NCI-H446 (cell line): Measurements from ENCODE around the gene TTLL10.
"Not testable (repeated sequence)": the region's sequence is repeated elsewhere in the genome, so short reads cannot be mapped to it uniquely, and the experiment has no call there.

ENCODE experiments used
- DNase-seq, 2 experiments: peaks; one replicate each; lab custom pipeline; 2025; lab: John Stamatoyannopoulos, UW

TTLL10 gene

DNA sequence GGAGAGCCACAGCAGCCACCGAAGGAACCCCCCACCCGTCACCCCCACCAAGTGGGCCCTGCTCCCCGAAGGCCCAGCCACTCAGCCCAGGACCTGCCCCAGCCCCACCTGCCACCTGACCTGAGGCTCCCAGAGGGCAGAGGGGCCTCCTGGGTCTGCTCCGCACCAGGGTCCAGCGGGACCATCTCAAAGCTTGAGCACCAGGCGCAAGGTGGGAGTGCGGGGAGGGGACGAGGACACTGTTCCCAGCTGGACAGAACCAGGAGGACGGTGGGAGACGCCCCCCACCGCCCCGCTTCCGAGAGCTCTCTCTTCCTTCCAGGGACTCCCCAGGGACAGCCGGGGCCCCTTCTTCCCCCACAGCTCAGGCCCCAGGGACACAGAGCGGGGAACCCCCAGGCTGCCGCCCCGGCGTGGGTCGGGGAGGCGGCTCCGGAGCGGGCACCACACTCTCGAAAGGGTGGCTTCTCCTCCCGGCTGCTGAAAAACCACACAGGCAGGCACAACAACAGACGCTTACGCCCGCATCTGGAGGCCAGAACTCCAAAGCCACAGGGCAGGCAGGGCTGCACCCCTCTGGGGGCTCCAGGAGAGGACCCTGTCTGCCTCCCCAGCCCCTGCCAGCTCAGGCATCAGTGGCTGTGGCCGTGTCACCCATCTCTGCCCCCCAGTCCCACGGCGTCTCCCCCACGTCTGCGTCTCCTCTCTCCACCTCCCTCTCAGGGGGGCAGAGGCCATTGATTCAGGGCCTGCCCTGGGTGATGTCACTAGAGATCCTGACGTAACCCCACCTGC lies 1.9 kb upstream of the TTLL10 start:
- no peak for DNase-seq

DNA sequence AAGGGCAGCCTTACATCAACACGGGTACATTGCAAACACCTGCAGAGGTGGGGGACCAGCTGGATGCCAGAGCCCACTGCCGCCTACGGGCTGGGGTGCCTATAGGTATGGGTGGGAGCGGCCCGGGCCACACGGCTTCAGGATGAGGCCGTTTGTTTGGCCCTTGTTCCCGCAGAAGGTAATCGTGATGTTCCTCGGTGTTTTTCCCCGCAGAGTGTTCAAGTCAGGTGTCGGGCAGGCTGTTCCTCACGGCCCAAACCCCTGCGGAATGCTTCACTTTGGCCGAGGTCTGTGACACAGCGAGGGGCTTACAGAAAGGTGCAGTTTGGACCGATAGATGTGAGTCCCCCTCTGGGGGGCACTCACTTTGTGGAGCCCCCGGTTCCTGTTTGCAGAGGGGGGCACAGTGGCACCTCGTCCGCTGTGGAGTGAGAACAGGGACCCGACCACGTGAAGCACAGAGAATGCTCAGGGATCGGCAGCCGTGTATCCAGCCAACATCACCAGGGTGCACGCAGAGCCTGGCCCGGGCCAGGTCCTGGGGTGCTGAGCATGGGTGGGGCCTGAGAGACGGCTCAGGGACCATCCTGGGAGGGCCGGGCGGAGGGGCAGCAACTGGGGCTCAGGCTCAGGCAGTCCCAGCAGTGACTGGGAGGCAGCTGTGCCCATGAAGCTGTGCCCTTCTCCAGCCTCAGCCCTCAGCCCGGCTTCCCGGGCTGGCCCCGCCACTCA lies 453 bp upstream of the TTLL10 start:
- DNase-seq, result no peak

GRCh38 chr1:1175221-1176062 lies 1.8 kb downstream of the TTLL10 start:
- DNase-seq, result no peak

DNA sequence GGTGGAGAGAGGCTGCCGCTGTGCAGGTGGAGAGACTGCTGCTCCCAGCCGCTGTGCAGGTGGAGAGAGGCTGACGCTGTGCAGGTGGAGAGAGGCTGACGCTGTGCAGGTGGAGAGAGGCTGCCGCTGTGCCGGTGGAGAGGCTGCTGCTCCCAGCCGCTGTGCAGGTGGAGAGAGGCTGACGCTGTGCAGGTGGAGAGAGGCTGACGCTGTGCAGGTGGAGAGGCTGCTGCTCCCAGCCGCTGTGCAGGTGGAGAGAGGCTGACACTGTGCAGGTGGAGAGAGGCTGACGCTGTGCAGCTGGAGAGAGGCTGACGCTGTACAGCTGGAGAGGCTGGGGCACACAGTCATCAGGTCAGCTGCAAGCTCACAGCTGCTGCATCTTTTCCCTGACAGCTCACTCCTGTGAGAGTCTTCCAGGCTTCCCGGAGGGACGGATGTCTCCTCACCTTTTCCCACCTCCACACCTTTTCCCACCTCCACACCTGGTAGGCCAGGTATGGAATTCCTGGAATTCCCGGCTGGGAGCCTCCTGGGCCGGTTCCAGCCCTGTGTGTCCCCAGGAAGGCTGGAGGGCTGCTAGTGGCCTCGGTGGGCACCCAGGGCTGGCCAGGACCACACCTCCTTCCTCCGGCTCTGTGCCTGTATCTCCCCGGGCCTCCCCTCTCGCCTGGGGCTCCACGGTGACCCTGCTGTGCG lies 2.5 kb downstream of the TTLL10 start:
- not testable (repeated sequence) for DNase-seq

- no peak for DNase-seq
Observed at GRCh38 chr1:1176931-1177330, 3.3 kb downstream of the TTLL10 start.

DNA sequence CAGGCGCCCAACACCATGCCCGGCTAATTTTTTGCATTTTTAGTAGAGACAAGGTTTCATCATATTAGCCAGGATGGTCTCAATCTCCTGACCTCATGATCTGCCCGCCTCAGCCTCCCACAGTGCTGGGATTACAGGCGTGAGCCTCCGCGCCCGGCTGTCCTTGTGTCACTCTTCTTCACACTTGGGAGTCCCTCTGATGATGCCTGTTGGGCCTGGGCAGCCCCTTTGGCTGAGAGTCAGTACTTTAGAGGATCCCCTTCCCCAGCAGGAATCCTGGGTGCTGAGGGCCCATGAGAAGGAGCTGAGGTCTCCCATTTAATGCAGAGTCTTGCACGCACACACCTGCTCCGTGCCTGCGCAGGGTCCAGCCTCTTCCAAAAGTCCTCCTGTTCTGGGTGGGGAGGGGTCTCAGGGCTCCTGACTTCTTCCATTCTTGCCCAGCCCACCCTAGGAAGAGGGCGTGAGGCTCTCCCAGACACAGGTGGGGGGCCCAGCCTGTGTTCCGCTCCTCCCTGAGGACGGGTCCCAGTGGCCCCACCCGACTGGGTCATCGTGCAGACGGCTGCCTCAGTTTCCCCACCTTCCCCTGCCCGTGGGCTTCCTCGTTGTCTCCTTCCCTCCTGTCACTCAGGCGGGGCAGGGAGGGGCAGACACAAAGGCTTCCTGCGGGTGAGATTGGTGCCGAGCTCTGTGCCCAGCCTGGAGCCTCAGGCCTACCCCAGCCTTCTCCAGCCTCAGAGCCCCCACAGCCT lies 3.9 kb downstream of the TTLL10 start:
- no peak for DNase-seq

- no peak for DNase-seq
Observed at GRCh38 chr1:1178794-1179331, 5.2 kb downstream of the TTLL10 start.

DNA sequence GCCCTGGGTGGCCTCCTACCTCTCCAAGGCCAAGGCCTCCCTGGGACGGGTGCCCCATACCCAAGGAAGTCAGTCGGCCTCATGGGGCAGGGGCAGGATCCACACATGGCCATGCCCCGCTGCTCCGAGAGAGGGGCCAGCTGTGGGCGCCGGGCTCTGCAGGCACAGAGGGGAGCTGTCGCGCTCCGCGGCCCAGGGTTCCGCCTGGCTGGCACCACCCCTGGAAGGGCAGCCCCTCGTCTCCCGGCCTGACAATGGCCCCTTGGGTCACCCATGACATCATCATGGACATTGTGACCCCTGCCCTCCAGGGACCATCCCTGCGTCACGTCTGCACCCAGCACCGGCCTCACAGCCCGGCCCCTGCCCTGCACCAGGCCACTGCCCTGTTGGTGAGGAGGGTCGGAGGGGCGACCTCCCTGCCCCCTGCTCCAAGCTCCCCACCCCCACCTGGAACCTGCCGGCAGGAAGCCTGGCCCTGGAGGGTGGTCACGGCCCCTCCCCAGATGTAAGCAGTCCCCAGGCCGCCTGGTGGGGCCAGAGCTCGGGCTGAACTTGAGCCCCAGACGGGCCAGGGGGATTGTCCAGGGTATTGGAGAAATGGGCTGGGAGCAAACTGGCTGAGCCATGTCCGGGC lies 5.8 kb downstream of the TTLL10 start:
- no peak for DNase-seq

- no peak for DNase-seq
Observed at GRCh38 chr1:1179983-1180861, 6.5 kb downstream of the TTLL10 start.

GRCh38 chr1:1181129-1181937 lies 7.7 kb downstream of the TTLL10 start:
- DNase-seq, result no peak

DNA sequence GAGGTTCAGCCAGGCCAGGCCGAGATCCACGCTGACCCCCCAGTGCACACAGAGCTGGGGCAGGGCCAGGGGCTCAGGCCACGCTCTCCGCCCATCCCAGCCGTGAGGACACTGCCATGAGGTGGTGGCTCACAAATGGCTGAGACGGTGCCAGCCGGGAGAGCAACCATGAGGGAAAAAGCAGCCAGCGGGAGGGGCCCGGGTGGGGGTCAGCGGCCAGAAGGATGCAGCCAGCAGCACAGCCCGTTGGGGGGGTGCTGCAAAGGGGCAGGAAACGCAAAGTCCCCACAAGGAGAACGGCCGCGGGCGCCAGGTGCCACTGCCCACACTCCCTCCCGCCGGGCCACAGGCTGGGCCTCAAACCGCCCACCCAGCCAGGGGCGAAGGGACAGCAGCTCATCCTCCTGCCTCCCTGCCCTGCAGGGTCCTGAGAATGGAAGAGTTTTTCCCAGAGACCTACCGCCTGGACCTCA lies 8.3 kb downstream of the TTLL10 start:
- no peak for DNase-seq

DNA sequence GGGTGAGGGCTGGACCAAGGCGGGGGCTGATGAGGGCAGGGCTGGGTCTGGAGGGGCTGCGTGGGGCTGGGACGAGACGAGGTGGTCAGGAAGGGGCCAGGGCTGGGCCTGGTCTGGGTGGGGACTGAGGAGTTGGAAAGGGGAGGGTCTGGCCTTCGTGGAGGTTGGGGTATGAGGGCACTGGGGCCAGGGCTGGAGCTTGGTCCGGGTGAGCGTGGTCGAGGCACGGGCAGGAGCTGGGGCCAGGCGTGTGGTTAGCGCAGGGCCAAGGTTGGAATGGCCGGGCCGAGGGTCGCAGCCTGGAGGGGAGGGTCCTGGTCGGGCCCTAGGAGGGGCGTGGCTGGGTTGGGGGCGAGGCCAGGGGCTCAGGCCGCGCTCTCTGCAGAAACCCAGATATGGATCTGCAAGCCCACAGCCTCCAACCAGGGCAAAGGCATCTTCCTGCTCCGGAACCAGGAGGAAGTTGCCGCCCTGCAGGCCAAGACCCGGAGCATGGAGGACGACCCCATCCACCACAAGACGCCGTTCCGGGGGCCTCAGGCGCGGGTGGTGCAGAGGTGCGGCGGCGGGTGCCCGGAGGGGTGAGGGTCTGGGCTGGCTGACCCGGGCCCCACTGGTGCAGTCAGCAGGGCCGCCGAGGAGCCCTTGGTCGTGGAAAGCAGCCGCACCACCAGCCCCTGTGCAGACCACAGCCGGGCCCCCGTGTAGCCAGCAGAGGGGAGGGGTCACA lies 9.0 kb downstream of the TTLL10 start:
- no peak for DNase-seq

DNA sequence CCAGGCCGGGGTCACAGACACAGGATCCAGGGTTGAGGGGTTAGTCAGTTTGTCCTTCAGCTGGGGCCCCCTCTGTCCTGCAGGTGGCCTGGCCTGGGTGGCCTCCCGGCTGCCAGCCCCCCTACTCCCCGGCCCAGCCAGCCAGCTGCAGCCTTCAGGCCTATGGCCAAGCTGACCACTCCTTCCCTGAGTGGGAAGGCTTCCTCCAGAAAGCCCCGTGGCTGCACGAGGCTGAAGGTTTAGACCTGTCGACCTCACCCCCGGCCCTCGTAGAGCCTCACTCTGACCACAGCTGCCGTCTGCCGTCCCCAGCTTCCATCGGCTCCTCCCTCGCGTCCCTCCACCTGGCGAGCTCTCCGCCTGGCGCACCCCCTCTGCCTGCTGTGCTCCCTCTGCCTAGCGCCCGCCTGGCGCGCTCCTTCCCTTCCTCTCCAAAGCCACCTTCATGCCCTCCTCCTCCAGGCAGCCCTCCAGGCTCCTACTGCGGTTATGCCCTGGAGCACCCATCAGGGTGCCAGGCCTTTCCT lies 9.6 kb downstream of the TTLL10 start:
- DNase-seq, result no peak

DNA sequence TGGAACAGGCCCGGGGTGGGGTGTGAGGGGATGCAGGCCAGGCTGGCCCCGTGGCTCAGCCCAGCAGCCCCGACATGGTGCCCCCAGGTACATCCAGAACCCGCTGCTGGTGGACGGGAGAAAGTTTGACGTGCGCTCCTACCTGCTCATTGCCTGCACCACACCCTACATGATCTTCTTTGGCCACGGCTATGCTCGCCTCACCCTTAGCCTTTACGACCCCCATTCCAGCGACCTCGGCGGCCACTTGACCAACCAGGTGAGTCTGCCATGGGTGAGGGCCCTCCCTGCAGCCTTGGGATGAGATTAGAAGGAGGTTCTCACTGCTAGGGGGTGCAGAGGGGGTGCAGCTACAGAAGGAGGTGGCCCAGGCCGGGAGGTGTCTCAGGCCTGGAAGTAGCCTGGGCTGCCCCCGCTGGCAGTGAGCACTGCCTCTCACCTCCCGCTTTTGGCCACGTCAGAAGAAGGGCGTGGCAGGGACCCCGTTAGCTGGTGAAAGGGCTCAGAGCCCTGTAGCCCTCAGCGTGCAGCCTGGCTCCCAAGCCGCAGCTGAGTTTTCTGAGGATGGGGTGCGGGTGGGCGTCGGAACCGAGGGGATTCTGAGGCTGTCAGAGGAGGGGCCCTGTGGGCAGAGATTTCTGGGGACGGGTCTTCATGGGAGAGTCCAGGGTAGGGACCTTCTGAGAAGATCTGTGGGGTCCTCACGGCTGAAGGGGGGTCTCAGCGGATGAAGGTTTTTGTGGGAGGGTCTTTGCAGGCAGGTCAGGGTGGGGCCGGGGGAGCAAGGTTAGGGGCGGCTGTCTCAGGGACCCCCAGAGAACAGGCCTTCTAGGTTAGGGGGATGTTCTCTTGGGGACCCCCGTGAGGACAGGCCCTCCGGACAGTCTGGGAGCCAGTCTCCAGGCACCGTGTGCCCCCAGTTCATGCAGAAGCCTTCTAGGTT lies 10.4 kb downstream of the TTLL10 start:
- DNase-seq, result no peak

DNA sequence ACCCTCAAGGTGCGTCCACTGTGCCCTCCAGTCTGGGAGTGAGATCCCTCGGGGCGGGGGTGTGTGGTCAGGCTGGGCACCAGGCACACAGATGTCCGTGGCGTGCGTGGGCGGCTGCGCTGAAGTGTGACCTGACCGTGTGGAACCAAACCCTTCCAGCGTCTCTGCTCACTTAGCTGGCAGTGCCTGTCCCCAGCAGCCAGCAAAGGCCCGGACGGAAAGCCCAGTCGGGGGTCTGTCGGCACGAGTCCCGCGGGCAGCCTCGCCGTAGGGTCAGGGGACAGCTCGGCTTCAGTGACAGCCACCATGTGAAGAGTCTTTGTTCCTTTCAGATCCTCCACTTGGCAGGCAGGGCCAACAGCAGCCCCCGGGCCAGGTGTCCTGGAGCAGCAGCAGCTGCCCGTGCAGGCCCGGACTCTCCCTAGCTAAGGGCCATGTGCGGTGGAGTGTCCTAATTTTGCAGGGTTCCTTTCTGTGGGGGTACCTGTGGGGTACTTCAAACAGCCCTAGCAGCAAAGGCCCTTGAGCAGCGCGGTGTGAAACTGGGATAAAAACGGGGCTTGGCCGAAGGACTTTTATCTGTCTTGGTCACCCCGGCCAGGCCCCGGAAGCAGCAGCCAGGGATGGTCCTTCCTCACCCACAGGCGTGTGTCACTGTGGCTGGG lies 11.6 kb downstream of the TTLL10 start:
- DNase-seq, result no peak

- DNase-seq, result no peak
Observed at GRCh38 chr1:1187938-1188337, 14.3 kb downstream of the TTLL10 start.
